Liver (tissue), 9 donors: ENCODE results near the gene ZIC1. TPM values are rescaled to one million over a fixed set of nuclear protein-coding genes. Genes with fewer than 3 reads are reported as not detected.

ENCODE experiments used
- DNase-seq: peaks from one replicate; pipeline ENCODE4 v3.0.0-alpha.2; 2017; ENCODE audit warnings: low spot score
- H3K27ac ChIP-seq, 2 donors: one replicate each; pipeline ENCODE4 v1.7.0; 2013; ENCODE audit warnings: inconsistent platforms in 2 of 2, low read length in 2 of 2, control low read depth in 1 of 2, low read depth in 1 of 2, mild to moderate bottlenecking in 1 of 2
- H3K27me3 ChIP-seq, 4 donors: one replicate each; pipeline versions ENCODE4 v1.6.1 to v1.7.0; 2013; ENCODE audit warnings: low read length in 3 of 4, inconsistent platforms in 1 of 4, mild to moderate bottlenecking in 1 of 4, moderate library complexity in 1 of 4; ENCODE audit not compliant: control insufficient read depth in 4 of 4, insufficient read depth in 4 of 4
- H3K36me3 ChIP-seq, 4 donors: one replicate each; pipeline versions ENCODE4 v1.6.1 to v1.7.0; 2013; ENCODE audit warnings: low read length in 3 of 4, mild to moderate bottlenecking in 3 of 4, low read depth in 1 of 4, moderate library complexity in 1 of 4; ENCODE audit not compliant: control insufficient read depth in 4 of 4, insufficient read depth in 3 of 4
- H3K4me1 ChIP-seq, 4 donors: one replicate each; pipeline versions ENCODE4 v1.6.1 to v1.7.0; 2013; ENCODE audit warnings: low read length in 3 of 4, mild to moderate bottlenecking in 3 of 4, moderate library complexity in 1 of 4; ENCODE audit not compliant: control insufficient read depth in 4 of 4, insufficient read depth in 4 of 4
- H3K4me3 ChIP-seq, 3 donors: one replicate each; pipeline versions ENCODE4 v1.6.1 to v1.7.0; 2013; ENCODE audit warnings: low read length in 3 of 3, control low read depth in 1 of 3, low read depth in 1 of 3, mild to moderate bottlenecking in 1 of 3
- H3K9ac ChIP-seq, 2 donors: one replicate each; pipeline ENCODE4 v1.7.0; 2013; ENCODE audit warnings: low read length in 2 of 2, mild to moderate bottlenecking in 2 of 2, moderate library complexity in 2 of 2, control low read depth in 1 of 2, low read depth in 1 of 2
- H3K9me3 ChIP-seq, 4 donors: one replicate each; pipeline versions ENCODE4 v1.6.1 to v1.7.0; 2013; ENCODE audit warnings: low read length in 3 of 4; ENCODE audit not compliant: control insufficient read depth in 4 of 4
- EGR1 ChIP-seq, 2 donors: IDR thresholded peaks; 2 replicates each; pipeline ENCODE4 v1.6.1; 2016 to 2018; ENCODE audit warnings: antibody characterized with exemption in 2 of 2, low read depth in 2 of 2
- FOXA1 ChIP-seq: IDR thresholded peaks from 2 replicates; pipeline ENCODE4 v1.6.1; 2016; ENCODE audit warnings: antibody characterized with exemption
- FOXA2 ChIP-seq: IDR thresholded peaks from 2 replicates; pipeline ENCODE4 v1.6.1; 2016; ENCODE audit warnings: antibody characterized with exemption
- GABPA ChIP-seq, 2 donors: IDR thresholded peaks in 1 of 2; conservative IDR thresholded peaks in 1 of 2; 2 replicates each; pipeline ENCODE4 v1.6.1; 2016; ENCODE audit warnings: antibody characterized with exemption in 2 of 2, mild to moderate bottlenecking in 1 of 2, moderate library complexity in 1 of 2
- HNF4A ChIP-seq, 2 donors: conservative IDR thresholded peaks; 2 replicates each; pipeline ENCODE4 v1.6.1; 2016; ENCODE audit warnings: antibody characterized with exemption in 2 of 2, mild to moderate bottlenecking in 2 of 2
- HNF4G ChIP-seq: IDR thresholded peaks from 2 replicates; pipeline ENCODE4 v1.6.1; 2016; ENCODE audit warnings: antibody characterized with exemption
- JUND ChIP-seq, 2 donors: IDR thresholded peaks; 2 replicates each; pipeline ENCODE4 v1.6.1; 2016; ENCODE audit warnings: antibody characterized with exemption in 2 of 2
- NR2F2 ChIP-seq: IDR thresholded peaks from 2 replicates; pipeline ENCODE4 v1.6.1; 2016; ENCODE audit warnings: antibody characterized with exemption
- RAD21 ChIP-seq, 2 donors: IDR thresholded peaks; 2 replicates each; pipeline ENCODE4 v1.6.1; 2016; ENCODE audit warnings: antibody characterized with exemption in 2 of 2, mild to moderate bottlenecking in 2 of 2
- RXRA ChIP-seq, 2 donors: IDR thresholded peaks; 2 replicates each; pipeline ENCODE4 v1.6.1; 2017 to 2018; ENCODE audit warnings: antibody characterized with exemption in 2 of 2, mild to moderate bottlenecking in 1 of 2
- SP1 ChIP-seq: IDR thresholded peaks from 2 replicates; pipeline ENCODE4 v1.6.1; 2018; ENCODE audit warnings: antibody characterized with exemption, mild to moderate bottlenecking
- TAF1 ChIP-seq: conservative IDR thresholded peaks from 2 replicates; pipeline ENCODE4 v1.6.1; 2016; ENCODE audit warnings: antibody characterized with exemption, mild to moderate bottlenecking
- YY1 ChIP-seq: IDR thresholded peaks from 2 replicates; pipeline ENCODE4 v1.6.1; 2016; ENCODE audit warnings: antibody characterized with exemption, mild to moderate bottlenecking
- WGBS: extraction: QIAGEN DNeasy Blood & Tissue Kit; methylation state at CpG from one replicate; pipeline ENCODE4 v1.1.7; 2013; 5-methylcytosine and 5-hydroxymethylcytosine counted together
- polyA plus RNA-seq, 2 donors: library from polyadenylated mRNA; stranded (reverse) in 1 of 2; unstranded in 1 of 2; fragments of 200-250 nt in 1 of 2; fragments of >200 nt in 1 of 2; fragmentation: Nextera tagmentation in 1 of 2; extraction: Ambion mirVana in 1 of 2; gene quantifications; one replicate each; pipeline versions ENCODE4 v1.2.1 to v1.2.3, GENCODE V29; 2013 to 2015
- total RNA-seq, 2 donors: library from RNA; depleted of rRNA; stranded (reverse); fragments of >200 nt; gene quantifications; one replicate each; pipeline ENCODE4 v1.2.3, GENCODE V29; 2014
- TF ChIP-seq, protein P1 (sequence below): IDR thresholded peaks from 2 replicates; pipeline ENCODE4 v1.6.1; 2016; ENCODE audit warnings: antibody characterized with exemption
- TF ChIP-seq, protein P2 (sequence below): IDR thresholded peaks from 2 replicates; pipeline ENCODE4 v1.6.1; 2016; ENCODE audit warnings: antibody characterized with exemption, mild to moderate bottlenecking
- TF ChIP-seq, protein P3 (sequence below): IDR thresholded peaks from 2 replicates; pipeline ENCODE4 v1.6.1; 2016; ENCODE audit warnings: antibody characterized with exemption
- TF ChIP-seq, protein P4 (sequence below): fragments of 150-350 bp; IDR thresholded peaks from 2 replicates; pipeline ENCODE4 v1.5.1; 2017; ENCODE audit warnings: improper control_type of control experiment, low read depth, low read length; ENCODE audit not compliant: missing input control
- TF ChIP-seq, protein P5 (sequence below): IDR thresholded peaks from 2 replicates; pipeline ENCODE4 v1.6.1; 2016; ENCODE audit warnings: antibody characterized with exemption
- donor health status: healthy.
- donor health status: healthy.
- donor health status: healthy.
- donor health status: healthy.
- donor health status: healthy.

Gene ZIC1
- total and polyA plus RNA-seq, 4 donors: 4.4 TPM; not detected in 3

DNA sequence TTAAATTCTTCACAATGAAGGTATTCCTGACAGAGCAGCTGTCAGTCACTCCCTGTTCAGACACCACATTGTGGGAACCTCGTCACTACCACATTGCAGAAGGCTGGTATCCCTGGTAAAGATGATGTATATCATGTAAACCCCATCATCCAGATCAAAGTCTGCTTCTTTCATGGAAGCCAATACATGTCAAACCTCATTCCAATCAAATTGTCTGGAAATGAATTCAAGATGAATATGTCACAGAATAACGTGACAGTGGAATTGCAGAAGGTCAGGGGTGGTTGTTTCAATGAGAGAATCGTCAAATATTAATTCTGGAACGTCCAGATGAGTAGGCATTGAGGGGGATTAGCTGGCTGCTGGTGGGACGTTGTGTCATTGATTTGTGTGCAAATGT is 7.0 kb upstream of the ZIC1 start:
- peaks cover 0 to under 1% (median 0%) of the 10 kb centered on the region in 4 donors for H3K9me3 ChIP-seq
- H3K27me3 ChIP-seq: peaks cover 0 to 17% (median 6%) of the 10 kb centered on the region in 4 donors
- H3K4me1 ChIP-seq: peaks cover 2 to 11% (median 6%) of the 10 kb centered on the region in 4 donors
- 30% methylated on average over 5 of the region's 5 CpGs for WGBS
- TF ChIP-seq EGR1 (IDR thresholded peaks at IDR 0.05; ENCODE audit: low read depth in 2 of 2): no peak
- TF ChIP-seq, protein P1, sequence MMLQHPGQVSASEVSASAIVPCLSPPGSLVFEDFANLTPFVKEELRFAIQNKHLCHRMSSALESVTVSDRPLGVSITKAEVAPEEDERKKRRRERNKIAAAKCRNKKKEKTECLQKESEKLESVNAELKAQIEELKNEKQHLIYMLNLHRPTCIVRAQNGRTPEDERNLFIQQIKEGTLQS: no peak
- TF ChIP-seq, protein P2, sequence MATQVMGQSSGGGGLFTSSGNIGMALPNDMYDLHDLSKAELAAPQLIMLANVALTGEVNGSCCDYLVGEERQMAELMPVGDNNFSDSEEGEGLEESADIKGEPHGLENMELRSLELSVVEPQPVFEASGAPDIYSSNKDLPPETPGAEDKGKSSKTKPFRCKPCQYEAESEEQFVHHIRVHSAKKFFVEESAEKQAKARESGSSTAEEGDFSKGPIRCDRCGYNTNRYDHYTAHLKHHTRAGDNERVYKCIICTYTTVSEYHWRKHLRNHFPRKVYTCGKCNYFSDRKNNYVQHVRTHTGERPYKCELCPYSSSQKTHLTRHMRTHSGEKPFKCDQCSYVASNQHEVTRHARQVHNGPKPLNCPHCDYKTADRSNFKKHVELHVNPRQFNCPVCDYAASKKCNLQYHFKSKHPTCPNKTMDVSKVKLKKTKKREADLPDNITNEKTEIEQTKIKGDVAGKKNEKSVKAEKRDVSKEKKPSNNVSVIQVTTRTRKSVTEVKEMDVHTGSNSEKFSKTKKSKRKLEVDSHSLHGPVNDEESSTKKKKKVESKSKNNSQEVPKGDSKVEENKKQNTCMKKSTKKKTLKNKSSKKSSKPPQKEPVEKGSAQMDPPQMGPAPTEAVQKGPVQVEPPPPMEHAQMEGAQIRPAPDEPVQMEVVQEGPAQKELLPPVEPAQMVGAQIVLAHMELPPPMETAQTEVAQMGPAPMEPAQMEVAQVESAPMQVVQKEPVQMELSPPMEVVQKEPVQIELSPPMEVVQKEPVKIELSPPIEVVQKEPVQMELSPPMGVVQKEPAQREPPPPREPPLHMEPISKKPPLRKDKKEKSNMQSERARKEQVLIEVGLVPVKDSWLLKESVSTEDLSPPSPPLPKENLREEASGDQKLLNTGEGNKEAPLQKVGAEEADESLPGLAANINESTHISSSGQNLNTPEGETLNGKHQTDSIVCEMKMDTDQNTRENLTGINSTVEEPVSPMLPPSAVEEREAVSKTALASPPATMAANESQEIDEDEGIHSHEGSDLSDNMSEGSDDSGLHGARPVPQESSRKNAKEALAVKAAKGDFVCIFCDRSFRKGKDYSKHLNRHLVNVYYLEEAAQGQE: no peak
- TF ChIP-seq JUND (IDR thresholded peaks at IDR 0.05): no peak
- TF ChIP-seq NR2F2: no peak
- no peak for TF ChIP-seq RAD21 (IDR thresholded peaks at IDR 0.05)
- TF ChIP-seq FOXA2: no peak
- TF ChIP-seq, protein P3, sequence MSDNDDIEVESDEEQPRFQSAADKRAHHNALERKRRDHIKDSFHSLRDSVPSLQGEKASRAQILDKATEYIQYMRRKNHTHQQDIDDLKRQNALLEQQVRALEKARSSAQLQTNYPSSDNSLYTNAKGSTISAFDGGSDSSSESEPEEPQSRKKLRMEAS: no peak
- no peak for TF ChIP-seq GABPA (IDR thresholded peaks at IDR 0.05 in 1 of 2, conservative IDR thresholded peaks at IDR 0.05 in 1 of 2)
- no peak for TF ChIP-seq HNF4A (conservative IDR thresholded peaks at IDR 0.05)
- TF ChIP-seq FOXA1: no peak
- TF ChIP-seq HNF4G: no peak
- no peak for TF ChIP-seq TAF1
- TF ChIP-seq, protein P4, sequence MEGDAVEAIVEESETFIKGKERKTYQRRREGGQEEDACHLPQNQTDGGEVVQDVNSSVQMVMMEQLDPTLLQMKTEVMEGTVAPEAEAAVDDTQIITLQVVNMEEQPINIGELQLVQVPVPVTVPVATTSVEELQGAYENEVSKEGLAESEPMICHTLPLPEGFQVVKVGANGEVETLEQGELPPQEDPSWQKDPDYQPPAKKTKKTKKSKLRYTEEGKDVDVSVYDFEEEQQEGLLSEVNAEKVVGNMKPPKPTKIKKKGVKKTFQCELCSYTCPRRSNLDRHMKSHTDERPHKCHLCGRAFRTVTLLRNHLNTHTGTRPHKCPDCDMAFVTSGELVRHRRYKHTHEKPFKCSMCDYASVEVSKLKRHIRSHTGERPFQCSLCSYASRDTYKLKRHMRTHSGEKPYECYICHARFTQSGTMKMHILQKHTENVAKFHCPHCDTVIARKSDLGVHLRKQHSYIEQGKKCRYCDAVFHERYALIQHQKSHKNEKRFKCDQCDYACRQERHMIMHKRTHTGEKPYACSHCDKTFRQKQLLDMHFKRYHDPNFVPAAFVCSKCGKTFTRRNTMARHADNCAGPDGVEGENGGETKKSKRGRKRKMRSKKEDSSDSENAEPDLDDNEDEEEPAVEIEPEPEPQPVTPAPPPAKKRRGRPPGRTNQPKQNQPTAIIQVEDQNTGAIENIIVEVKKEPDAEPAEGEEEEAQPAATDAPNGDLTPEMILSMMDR: no peak
- TF ChIP-seq YY1: no peak
- TF ChIP-seq, protein P5, sequence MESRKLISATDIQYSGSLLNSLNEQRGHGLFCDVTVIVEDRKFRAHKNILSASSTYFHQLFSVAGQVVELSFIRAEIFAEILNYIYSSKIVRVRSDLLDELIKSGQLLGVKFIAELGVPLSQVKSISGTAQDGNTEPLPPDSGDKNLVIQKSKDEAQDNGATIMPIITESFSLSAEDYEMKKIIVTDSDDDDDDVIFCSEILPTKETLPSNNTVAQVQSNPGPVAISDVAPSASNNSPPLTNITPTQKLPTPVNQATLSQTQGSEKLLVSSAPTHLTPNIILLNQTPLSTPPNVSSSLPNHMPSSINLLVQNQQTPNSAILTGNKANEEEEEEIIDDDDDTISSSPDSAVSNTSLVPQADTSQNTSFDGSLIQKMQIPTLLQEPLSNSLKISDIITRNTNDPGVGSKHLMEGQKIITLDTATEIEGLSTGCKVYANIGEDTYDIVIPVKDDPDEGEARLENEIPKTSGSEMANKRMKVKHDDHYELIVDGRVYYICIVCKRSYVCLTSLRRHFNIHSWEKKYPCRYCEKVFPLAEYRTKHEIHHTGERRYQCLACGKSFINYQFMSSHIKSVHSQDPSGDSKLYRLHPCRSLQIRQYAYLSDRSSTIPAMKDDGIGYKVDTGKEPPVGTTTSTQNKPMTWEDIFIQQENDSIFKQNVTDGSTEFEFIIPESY: no peak
- no peak for TF ChIP-seq SP1
- TF ChIP-seq RXRA (IDR thresholded peaks at IDR 0.05): no peak
- no peak overlapping the region for H3K27ac ChIP-seq
- H3K36me3 ChIP-seq: no peaks in the 10 kb centered on the region
- H3K4me3 ChIP-seq: no peak overlapping the region
- H3K9ac ChIP-seq: no peak overlapping the region
- DNase-seq: no peak
